ENCODE measurements around the gene NEIL3. TPM values are rescaled to one million over a fixed set of nuclear protein-coding genes. Genes with fewer than 3 reads are reported as not detected.

Gene NEIL3
- total RNA-seq, 4 donors from 2014 or later = 1.1 to 3.1 (median 2.1) TPM

DNA sequence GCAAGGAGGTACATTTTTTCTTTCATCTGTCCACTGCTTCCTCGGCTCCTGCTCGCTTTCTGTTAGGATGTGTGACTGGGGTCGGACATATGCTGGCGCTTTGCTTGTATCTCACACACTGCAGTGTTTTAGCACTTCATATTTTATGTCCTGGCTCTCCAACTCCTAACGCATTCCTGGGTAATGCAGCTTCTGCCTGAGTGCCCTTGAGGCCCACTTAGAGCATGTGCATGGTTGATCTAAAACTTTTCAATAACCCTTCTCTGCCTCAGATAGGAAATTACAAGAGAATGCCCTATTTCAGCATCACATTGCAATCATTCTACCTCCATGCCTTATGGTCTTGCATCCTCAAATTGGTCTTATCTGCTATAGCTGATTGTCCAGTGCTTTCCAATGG, 65.3 kb downstream of the NEIL3 start:
- no peak for TF ChIP-seq POLR2AphosphoS5 (IDR thresholded peaks at IDR 0.05)
- TF ChIP-seq, protein P1, sequence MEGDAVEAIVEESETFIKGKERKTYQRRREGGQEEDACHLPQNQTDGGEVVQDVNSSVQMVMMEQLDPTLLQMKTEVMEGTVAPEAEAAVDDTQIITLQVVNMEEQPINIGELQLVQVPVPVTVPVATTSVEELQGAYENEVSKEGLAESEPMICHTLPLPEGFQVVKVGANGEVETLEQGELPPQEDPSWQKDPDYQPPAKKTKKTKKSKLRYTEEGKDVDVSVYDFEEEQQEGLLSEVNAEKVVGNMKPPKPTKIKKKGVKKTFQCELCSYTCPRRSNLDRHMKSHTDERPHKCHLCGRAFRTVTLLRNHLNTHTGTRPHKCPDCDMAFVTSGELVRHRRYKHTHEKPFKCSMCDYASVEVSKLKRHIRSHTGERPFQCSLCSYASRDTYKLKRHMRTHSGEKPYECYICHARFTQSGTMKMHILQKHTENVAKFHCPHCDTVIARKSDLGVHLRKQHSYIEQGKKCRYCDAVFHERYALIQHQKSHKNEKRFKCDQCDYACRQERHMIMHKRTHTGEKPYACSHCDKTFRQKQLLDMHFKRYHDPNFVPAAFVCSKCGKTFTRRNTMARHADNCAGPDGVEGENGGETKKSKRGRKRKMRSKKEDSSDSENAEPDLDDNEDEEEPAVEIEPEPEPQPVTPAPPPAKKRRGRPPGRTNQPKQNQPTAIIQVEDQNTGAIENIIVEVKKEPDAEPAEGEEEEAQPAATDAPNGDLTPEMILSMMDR (IDR thresholded peaks at IDR 0.05) = no peak
- TF ChIP-seq POLR2A (IDR thresholded peaks at IDR 0.05) = no peak
- TF ChIP-seq EP300 (IDR thresholded peaks at IDR 0.05) = no peak
- DNase-seq (ENCODE audit: low spot score in 2 of 2) = no peak
- Histone ChIP-seq H3K36me3 (no peaks in the 10 kb centered on the region), H3K4me1 (no peaks in the 10 kb centered on the region), H3K4me3 (no peak overlapping the region), H3K27ac (no peak overlapping the region), H3K9me3 (no peaks in the 10 kb centered on the region), H3K27me3 (no peaks in the 10 kb centered on the region)
- WGBS = 65% methylated on average over 5 of the region's 5 CpGs

DNA sequence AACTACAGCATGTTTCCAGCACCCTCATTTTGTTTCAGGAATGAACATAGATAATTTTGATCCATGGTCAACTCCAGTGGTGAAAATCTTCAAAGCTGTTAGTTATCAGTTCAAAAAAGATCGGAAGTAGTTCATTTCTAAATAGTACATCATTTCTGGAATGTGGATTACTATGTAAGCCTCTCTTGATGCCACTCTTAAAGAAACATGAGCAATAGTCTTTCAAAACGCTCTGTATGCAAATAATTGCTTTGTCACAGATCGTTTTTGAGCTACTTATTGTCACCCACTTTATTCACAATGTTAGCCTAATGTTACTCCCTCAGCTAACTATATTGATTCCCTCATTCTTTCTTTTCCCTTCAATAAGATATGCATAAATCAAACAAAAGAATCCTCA, 65.7 kb downstream of the NEIL3 start:
- 44% methylated on average over 3 of the region's 3 CpGs for WGBS
- H3K27ac ChIP-seq = no peak overlapping the region

DNA sequence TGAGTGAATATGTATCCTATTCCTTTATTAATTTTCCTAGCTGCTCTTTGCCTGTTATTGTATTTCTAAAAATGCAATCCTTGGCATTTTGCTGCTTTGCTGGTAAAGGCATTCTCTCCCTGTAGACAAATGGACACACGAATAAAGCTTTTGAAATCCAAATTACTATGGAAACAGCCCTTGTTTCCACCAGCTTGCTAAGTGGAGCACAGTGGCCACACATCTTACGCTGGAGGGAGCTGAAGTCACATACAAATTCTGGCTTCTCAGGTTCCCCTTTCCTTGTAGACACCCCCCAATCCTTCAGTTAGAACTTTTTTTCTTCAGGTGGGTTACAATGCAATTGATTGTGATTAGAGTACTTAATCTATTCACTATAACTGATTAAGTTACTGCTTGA, 66.3 kb downstream of the NEIL3 start:
- Histone ChIP-seq H3K4me1 (no peaks in the 10 kb centered on the region), H3K9me3 (no peaks in the 10 kb centered on the region), H3K27me3 (no peaks in the 10 kb centered on the region), H3K36me3 (no peaks in the 10 kb centered on the region), H3K27ac (no peak overlapping the region), H3K4me3 (no peak overlapping the region)
- DNase-seq (ENCODE audit: low spot score in 2 of 2) = no peak
- 87% methylated on average over 2 of the region's 2 CpGs for WGBS
- TF ChIP-seq, protein P1 (IDR thresholded peaks at IDR 0.05) = no peak
- TF ChIP-seq POLR2AphosphoS5 (IDR thresholded peaks at IDR 0.05) = no peak
- no peak for TF ChIP-seq POLR2A (IDR thresholded peaks at IDR 0.05)
- no peak for TF ChIP-seq EP300 (IDR thresholded peaks at IDR 0.05)

More for the DNA sequence above, 65.7 kb downstream of the NEIL3 start:
- TF ChIP-seq EP300 (IDR thresholded peaks at IDR 0.05) = no peak
- TF ChIP-seq POLR2A (IDR thresholded peaks at IDR 0.05) = no peak
- TF ChIP-seq, protein P1 (IDR thresholded peaks at IDR 0.05) = no peak
- TF ChIP-seq POLR2AphosphoS5 (IDR thresholded peaks at IDR 0.05) = no peak
- no peak for DNase-seq (ENCODE audit: low spot score in 2 of 2)
- no peaks in the 10 kb centered on the region for H3K9me3 ChIP-seq
- no peaks in the 10 kb centered on the region for H3K36me3 ChIP-seq
- no peak overlapping the region for H3K4me3 ChIP-seq
- H3K4me1 ChIP-seq = no peaks in the 10 kb centered on the region
- no peaks in the 10 kb centered on the region for H3K27me3 ChIP-seq

DNA sequence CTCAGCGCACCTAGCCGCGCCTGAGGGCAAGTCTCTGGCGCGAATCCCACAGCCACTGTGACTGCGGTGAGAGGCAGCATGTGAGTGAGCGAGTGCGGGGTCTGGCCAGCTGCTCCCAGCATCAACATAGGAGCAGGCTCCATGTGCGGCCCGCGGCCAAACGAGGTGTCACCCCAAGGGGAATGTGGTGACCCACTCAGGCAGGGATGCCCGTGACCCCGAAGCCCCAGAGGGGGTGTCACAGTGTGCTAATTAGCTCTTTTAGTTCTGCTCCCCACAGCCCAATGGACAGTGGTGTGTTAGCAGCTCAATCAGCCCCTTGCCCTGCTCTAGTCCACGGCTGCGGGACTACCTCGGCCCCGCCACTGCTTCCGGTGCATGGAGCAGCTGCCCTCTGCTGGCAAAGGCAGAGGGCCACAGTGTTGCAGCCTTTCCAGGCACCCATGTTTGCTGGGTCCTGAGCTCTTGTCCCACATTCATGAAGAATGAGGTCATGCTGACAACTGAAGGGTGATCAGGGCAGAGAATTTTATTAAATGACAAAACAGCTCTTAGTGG, 71.1 kb downstream of the NEIL3 start:
- no peaks in the 10 kb centered on the region for H3K27me3 ChIP-seq
- no peaks in the 10 kb centered on the region for H3K9me3 ChIP-seq
- no peak for DNase-seq (ENCODE audit: low spot score in 2 of 2)
- H3K27ac ChIP-seq = no peak overlapping the region
- no peaks in the 10 kb centered on the region for H3K36me3 ChIP-seq
- no peaks in the 10 kb centered on the region for H3K4me1 ChIP-seq
- H3K4me3 ChIP-seq = no peak overlapping the region
- TF ChIP-seq, protein P1 (IDR thresholded peaks at IDR 0.05) = no peak
- TF ChIP-seq EP300 (IDR thresholded peaks at IDR 0.05) (no peak), POLR2AphosphoS5 (IDR thresholded peaks at IDR 0.05) (no peak), POLR2A (IDR thresholded peaks at IDR 0.05) (no peak)
- 96% methylated on average over 15 of the region's 19 CpGs for WGBS

DNA sequence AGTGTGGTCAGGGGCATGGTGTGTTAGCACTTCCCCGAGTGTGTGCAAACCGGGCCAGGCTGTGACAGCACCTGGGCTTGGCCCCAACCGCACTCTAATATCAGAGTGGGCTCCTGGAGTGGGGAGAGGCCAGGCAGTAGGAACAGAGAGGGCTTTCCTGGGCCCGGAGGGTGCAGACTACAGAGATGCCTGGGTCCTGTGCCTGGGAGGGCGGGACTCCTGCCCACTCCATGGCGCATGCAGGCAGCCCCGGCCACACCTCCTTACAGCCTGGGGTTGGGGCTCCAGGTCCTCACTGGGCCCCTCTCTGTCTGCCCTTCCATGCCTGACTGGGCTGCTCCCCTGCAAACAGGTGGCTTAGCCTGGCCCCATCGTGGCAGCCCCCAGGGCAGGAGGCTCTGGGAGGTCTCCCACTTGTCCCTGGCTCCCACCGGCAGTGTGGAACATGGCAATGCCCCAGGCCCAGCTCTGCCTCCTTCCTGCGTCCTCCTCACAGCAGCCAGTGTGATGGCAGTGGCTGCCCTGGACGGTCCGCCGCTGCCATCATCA, 72.2 kb downstream of the NEIL3 start:
- no peaks in the 10 kb centered on the region for H3K36me3 ChIP-seq
- no peak for DNase-seq (ENCODE audit: low spot score in 2 of 2)
- WGBS = 90% methylated on average over 10 of the region's 13 CpGs
- no peak overlapping the region for H3K27ac ChIP-seq
- no peaks in the 10 kb centered on the region for H3K4me1 ChIP-seq
- no peaks in the 10 kb centered on the region for H3K9me3 ChIP-seq
- H3K27me3 ChIP-seq = no peaks in the 10 kb centered on the region
- H3K4me3 ChIP-seq = no peak overlapping the region
- TF ChIP-seq EP300 (IDR thresholded peaks at IDR 0.05) (no peak), POLR2AphosphoS5 (IDR thresholded peaks at IDR 0.05) (no peak), POLR2A (IDR thresholded peaks at IDR 0.05) (no peak)
- TF ChIP-seq, protein P1 (IDR thresholded peaks at IDR 0.05) = no peak

Measured in suprapubic skin (tissue), 4 donors.